ENCODE data around the gene DENND2A.
"Not testable (repeated sequence)": the region's sequence is repeated elsewhere in the genome, so short reads cannot be mapped to it uniquely, and the experiment has no call there.

DENND2A gene

GRCh38 chr7:140619915-140620510, 20.6 kb downstream of the DENND2A start:
- DNase-seq (ENCODE audit: low read depth in 2 of 2) = not testable (repeated sequence)

- no peak for DNase-seq (ENCODE audit: low read depth in 2 of 2)
Measured at GRCh38 chr7:140619176-140619575, 21.4 kb downstream of the DENND2A start.

GRCh38 chr7:140618306-140618705, 22.3 kb downstream of the DENND2A start:
- DNase-seq (ENCODE audit: low read depth in 2 of 2) = no peak

- DNase-seq (ENCODE audit: low read depth in 2 of 2) = no peak
Measured at GRCh38 chr7:140617081-140617480, 23.5 kb downstream of the DENND2A start.

- DNase-seq (ENCODE audit: low read depth in 2 of 2) = no peak
Measured at GRCh38 chr7:140616328-140616727, 24.3 kb downstream of the DENND2A start.

- no peak for DNase-seq (ENCODE audit: low read depth in 2 of 2)
Measured at GRCh38 chr7:140611641-140612040, 29.0 kb downstream of the DENND2A start.

GRCh38 chr7:140610204-140611165, 30.1 kb downstream of the DENND2A start:
- DNase-seq (ENCODE audit: low read depth in 2 of 2) = no peak

- DNase-seq (ENCODE audit: low read depth in 2 of 2) = no peak
Measured at GRCh38 chr7:140609646-140610045, 31.0 kb downstream of the DENND2A start.

GRCh38 chr7:140607441-140607989, 33.1 kb downstream of the DENND2A start:
- no peak for DNase-seq (ENCODE audit: low read depth in 2 of 2)

- DNase-seq (ENCODE audit: low read depth in 2 of 2) = no peak
Measured at GRCh38 chr7:140605337-140605736, 35.3 kb downstream of the DENND2A start.

- DNase-seq (ENCODE audit: low read depth in 2 of 2) = no peak
Measured at GRCh38 chr7:140604760-140605159, 35.9 kb downstream of the DENND2A start.

GRCh38 chr7:140604076-140604475, 36.5 kb downstream of the DENND2A start:
- DNase-seq (ENCODE audit: low read depth in 2 of 2) = no peak

GRCh38 chr7:140601566-140602174, 38.9 kb downstream of the DENND2A start:
- DNase-seq (ENCODE audit: low read depth in 2 of 2) = no peak

GRCh38 chr7:140600341-140600740, 40.3 kb downstream of the DENND2A start:
- no peak for DNase-seq (ENCODE audit: low read depth in 2 of 2)

- no peak for DNase-seq (ENCODE audit: low read depth in 2 of 2)
Measured at GRCh38 chr7:140597428-140597949, 43.1 kb downstream of the DENND2A start.

GRCh38 chr7:140596519-140597427, 43.8 kb downstream of the DENND2A start:
- DNase-seq (ENCODE audit: low read depth in 2 of 2) = no peak

- no peak for DNase-seq (ENCODE audit: low read depth in 2 of 2)
Measured at GRCh38 chr7:140595468-140596092, 45.0 kb downstream of the DENND2A start.

- no peak for DNase-seq (ENCODE audit: low read depth in 2 of 2)
Measured at GRCh38 chr7:140594131-140594691, 46.4 kb downstream of the DENND2A start.

- no peak for DNase-seq (ENCODE audit: low read depth in 2 of 2)
Measured at GRCh38 chr7:140593672-140593982, 47.0 kb downstream of the DENND2A start.

GRCh38 chr7:140592964-140593671, 47.5 kb downstream of the DENND2A start:
- no peak for DNase-seq (ENCODE audit: low read depth in 2 of 2)

Measured in fibroblast of skin of left biceps (primary cell).